Measurements from ENCODE around the gene ZNF675.
"Not testable (repeated sequence)": the region's sequence is repeated elsewhere in the genome, so short reads cannot be mapped to it uniquely, and the experiment has no call there.

DNA sequence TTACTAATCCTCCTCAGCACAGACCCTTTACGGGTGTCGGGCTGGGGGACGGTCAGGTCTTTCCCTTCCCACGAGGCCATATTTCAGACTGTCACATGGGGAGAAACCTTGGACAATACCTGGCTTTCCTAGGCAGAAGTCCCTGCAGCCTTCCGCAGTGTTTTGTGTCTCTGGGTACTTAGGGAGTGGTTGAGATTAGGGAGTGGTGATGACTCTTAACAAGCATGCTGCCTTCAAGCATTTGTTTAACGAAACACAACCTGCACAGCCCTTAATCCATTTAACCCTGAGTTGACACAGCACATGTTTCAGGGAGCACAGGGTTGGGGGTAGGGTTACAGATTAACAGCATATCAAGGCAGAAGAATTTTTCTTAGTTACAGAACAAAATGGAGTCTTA is 37.1 kb upstream of the ZNF675 start:
- not testable (repeated sequence) for TF ChIP-seq POLR2A (IDR thresholded peaks at IDR 0.05)
- TF ChIP-seq, protein P1, sequence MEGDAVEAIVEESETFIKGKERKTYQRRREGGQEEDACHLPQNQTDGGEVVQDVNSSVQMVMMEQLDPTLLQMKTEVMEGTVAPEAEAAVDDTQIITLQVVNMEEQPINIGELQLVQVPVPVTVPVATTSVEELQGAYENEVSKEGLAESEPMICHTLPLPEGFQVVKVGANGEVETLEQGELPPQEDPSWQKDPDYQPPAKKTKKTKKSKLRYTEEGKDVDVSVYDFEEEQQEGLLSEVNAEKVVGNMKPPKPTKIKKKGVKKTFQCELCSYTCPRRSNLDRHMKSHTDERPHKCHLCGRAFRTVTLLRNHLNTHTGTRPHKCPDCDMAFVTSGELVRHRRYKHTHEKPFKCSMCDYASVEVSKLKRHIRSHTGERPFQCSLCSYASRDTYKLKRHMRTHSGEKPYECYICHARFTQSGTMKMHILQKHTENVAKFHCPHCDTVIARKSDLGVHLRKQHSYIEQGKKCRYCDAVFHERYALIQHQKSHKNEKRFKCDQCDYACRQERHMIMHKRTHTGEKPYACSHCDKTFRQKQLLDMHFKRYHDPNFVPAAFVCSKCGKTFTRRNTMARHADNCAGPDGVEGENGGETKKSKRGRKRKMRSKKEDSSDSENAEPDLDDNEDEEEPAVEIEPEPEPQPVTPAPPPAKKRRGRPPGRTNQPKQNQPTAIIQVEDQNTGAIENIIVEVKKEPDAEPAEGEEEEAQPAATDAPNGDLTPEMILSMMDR (IDR thresholded peaks at IDR 0.05) = not testable (repeated sequence)
